ENCODE data around the gene LRRC27.

- no peak for TF ChIP-seq EP300 (IDR thresholded peaks at IDR 0.05; ENCODE audit: borderline replicate concordance)
- no peak for TF ChIP-seq YY1 (IDR thresholded peaks at IDR 0.05; ENCODE audit: low read depth)
- TF ChIP-seq MAX (IDR thresholded peaks at IDR 0.05): no peak
- TF ChIP-seq REST (IDR thresholded peaks at IDR 0.05; ENCODE audit: low read depth): no peak
- TF ChIP-seq ZBTB7A (IDR thresholded peaks at IDR 0.05; ENCODE audit: low read depth): no peak
- no peak for TF ChIP-seq EGR1 (IDR thresholded peaks at IDR 0.05)
- no peak for TF ChIP-seq TCF12 (IDR thresholded peaks at IDR 0.05; ENCODE audit: low read depth)
- no peak for TF ChIP-seq TAF1 (IDR thresholded peaks at IDR 0.05; ENCODE audit: low read depth)
- no peak for TF ChIP-seq CREB1 (IDR thresholded peaks at IDR 0.05; ENCODE audit: low read depth)
- no peak for TF ChIP-seq CEBPB (IDR thresholded peaks at IDR 0.05)
Observed at GRCh38 chr10:132313305-132313704, 18.7 kb upstream of the LRRC27 start.
